H1 (cell line): ENCODE measurements around the gene GABRA4. TPM values are rescaled to one million over a fixed set of nuclear protein-coding genes. Genes with fewer than 3 reads are reported as not detected.

Experiments
- CTCF ChIA-PET: fragments of 300-600 bp; sonication (Branson Sonifier 250); formaldehyde crosslinking; loops from one replicate; lab custom pipeline; 2021; ENCODE audit not compliant: partially characterized antibody; lab: Charles Lee
- POLR2A ChIA-PET: fragments of 300-600 bp; sonication (Branson Sonifier 250); formaldehyde crosslinking; loops from one replicate; lab custom pipeline; 2021; ENCODE audit warnings: inconsistent platforms; ENCODE audit not compliant: partially characterized antibody; lab: Charles Lee
- DNase-seq, 2 experiments: peaks; one replicate each; pipeline versions ENCODE4 v3.0.0 to v3.0.0-alpha.2; 2010 to 2022; ENCODE audit warnings: low spot score in 2 of 2, low read depth in 1 of 2, mixed read lengths in 1 of 2
- FAIRE-seq: peaks from 2 replicates; lab custom pipeline; 2011; peaks lifted over from hg19 to GRCh38; lab: Jason Lieb, UNC
- H2AFZ ChIP-seq: 2 replicates; pipeline ENCODE4 v1.8.1; 2012; ENCODE audit warnings: low read length, inconsistent platforms
- H2AK5ac ChIP-seq: 2 replicates; pipeline ENCODE4 v1.6.1; 2013; ENCODE audit warnings: low read depth, low read length
- H2BK120ac ChIP-seq: replicated peaks from 2 replicates; pipeline ENCODE3; 2013; ENCODE audit warnings: low read depth, low read length, inconsistent platforms
- H2BK12ac ChIP-seq: 2 replicates; pipeline ENCODE4 v1.6.1; 2013; ENCODE audit warnings: low read depth, low read length
- H2BK15ac ChIP-seq: 2 replicates; pipeline ENCODE4 v1.6.1; 2013; ENCODE audit warnings: low read length
- H2BK20ac ChIP-seq: 2 replicates; pipeline ENCODE4 v1.6.1; 2013; ENCODE audit warnings: low read length
- H2BK5ac ChIP-seq: 2 replicates; pipeline ENCODE4 v1.6.1; 2013; ENCODE audit warnings: low read depth, low read length
- H3K14ac ChIP-seq: 2 replicates; pipeline ENCODE4 v1.6.1; 2013; ENCODE audit warnings: inconsistent platforms; ENCODE audit not compliant: insufficient read length
- H3K18ac ChIP-seq: 2 replicates; pipeline ENCODE4 v1.6.1; 2013; ENCODE audit warnings: low read length; ENCODE audit errors: extremely low read depth
- H3K23ac ChIP-seq: 2 replicates; pipeline ENCODE4 v1.6.1; 2013; ENCODE audit warnings: inconsistent platforms; ENCODE audit not compliant: insufficient read length
- H3K23me2 ChIP-seq: 2 replicates; pipeline ENCODE4 v1.6.1; 2013; ENCODE audit warnings: low read depth, low read length
- H3K27ac ChIP-seq: 2 replicates; pipeline ENCODE4 v1.6.1; 2011; ENCODE audit warnings: low read depth, low read length, inconsistent platforms
- H3K27me3 ChIP-seq, 4 experiments: replicated peaks in 1 of 4; 1 replicate in 1 of 4; 2 replicates in 3 of 4; pipeline versions ENCODE4 v1.6.1 to v1.8.1; 2011 to 2013; ENCODE audit warnings: low read length in 3 of 4, mild to moderate bottlenecking in 3 of 4, inconsistent platforms in 2 of 4, mixed read lengths in 2 of 4, moderate library complexity in 1 of 4; ENCODE audit not compliant: control insufficient read depth in 3 of 4, insufficient read depth in 3 of 4; ENCODE audit errors: extremely low read depth in 1 of 4
- H3K36me3 ChIP-seq, 4 experiments: 2 replicates each; pipeline versions ENCODE4 v1.6.1 to v1.8.1; 2011 to 2013; ENCODE audit warnings: mild to moderate bottlenecking in 4 of 4, low read length in 3 of 4, moderate library complexity in 2 of 4, control low read depth in 1 of 4, inconsistent platforms in 1 of 4; ENCODE audit not compliant: insufficient read depth in 4 of 4, control insufficient read depth in 2 of 4
- H3K4ac ChIP-seq: replicated peaks from 2 replicates; pipeline ENCODE3; 2013; ENCODE audit warnings: low read length, low read depth, mixed read lengths, inconsistent platforms; ENCODE audit not compliant: insufficient read length
- H3K4me1 ChIP-seq, 4 experiments: replicated peaks in 1 of 4; 1 replicate in 1 of 4; 2 replicates in 3 of 4; pipeline versions ENCODE4 v1.6.1 to v1.8.1; 2011 to 2013; ENCODE audit warnings: low read length in 3 of 4, inconsistent platforms in 2 of 4, mixed read lengths in 1 of 4; ENCODE audit not compliant: insufficient read depth in 4 of 4, control insufficient read depth in 3 of 4
- H3K4me2 ChIP-seq, 2 experiments: 2 replicates each; pipeline versions ENCODE4 v1.6.1 to v1.8.1; 2011 to 2013; ENCODE audit warnings: low read depth in 2 of 2, low read length in 2 of 2, control low read depth in 1 of 2, inconsistent platforms in 1 of 2, mild to moderate bottlenecking in 1 of 2; ENCODE audit not compliant: insufficient read depth in 1 of 2
- H3K4me3 ChIP-seq, 4 experiments: fragments of 200-600, 300-600 bp in 1 of 4; sonication (generic), shearing (Covaris generic), sonication (Bioruptor Twin) in 1 of 4; 2 replicates each; pipeline versions ENCODE4 v1.5.1 to v1.8.1; 2011 to 2016; ENCODE audit warnings: low read length in 4 of 4, low read depth in 3 of 4, control low read depth in 2 of 4, inconsistent platforms in 2 of 4, mild to moderate bottlenecking in 2 of 4, mixed read lengths in 1 of 4, moderate library complexity in 1 of 4; ENCODE audit not compliant: insufficient read depth in 2 of 4; ENCODE audit errors: extremely low read depth in 1 of 4
- H3K56ac ChIP-seq: replicated peaks from 2 replicates; pipeline ENCODE3; 2013; ENCODE audit warnings: low read depth, mild to moderate bottlenecking, mixed read lengths, low read length, inconsistent platforms; ENCODE audit not compliant: insufficient read length
- H3K79me1 ChIP-seq: 2 replicates; pipeline ENCODE4 v1.6.1; 2013; ENCODE audit warnings: low read depth, low read length, control low read depth
- H3K79me2 ChIP-seq, 2 experiments: 2 replicates each; pipeline versions ENCODE4 v1.6.1 to v1.8.1; 2012 to 2013; ENCODE audit warnings: low read length in 2 of 2, mild to moderate bottlenecking in 2 of 2, inconsistent platforms in 1 of 2; ENCODE audit not compliant: insufficient read depth in 2 of 2, control insufficient read depth in 1 of 2
- H3K9ac ChIP-seq, 4 experiments: replicated peaks in 1 of 4; 1 replicate in 1 of 4; 2 replicates in 3 of 4; pipeline versions ENCODE4 v1.6.1 to v1.8.1; 2011 to 2013; ENCODE audit warnings: low read depth in 3 of 4, low read length in 3 of 4, control low read depth in 2 of 4, mild to moderate bottlenecking in 2 of 4, moderate library complexity in 2 of 4, inconsistent platforms in 1 of 4; ENCODE audit errors: extremely low read depth in 1 of 4
- H3K9me3 ChIP-seq, 2 experiments: 2 replicates each; pipeline versions ENCODE4 v1.6.1 to v1.8.1; 2012 to 2013; ENCODE audit warnings: mild to moderate bottlenecking in 2 of 2, moderate library complexity in 2 of 2, control low read depth in 1 of 2, inconsistent platforms in 1 of 2, low read depth in 1 of 2, low read length in 1 of 2, mixed read lengths in 1 of 2; ENCODE audit not compliant: insufficient read depth in 2 of 2
- H4K20me1 ChIP-seq, 2 experiments: replicated peaks in 1 of 2; 2 replicates each; pipeline versions ENCODE3 to v1.8.1; 2011 to 2013; ENCODE audit warnings: inconsistent platforms in 2 of 2, low read length in 2 of 2, mild to moderate bottlenecking in 1 of 2; ENCODE audit not compliant: insufficient read depth in 2 of 2, control insufficient read depth in 1 of 2
- H4K5ac ChIP-seq: 2 replicates; pipeline ENCODE4 v1.6.1; 2013; ENCODE audit warnings: low read length, low read depth, mixed read lengths, inconsistent platforms; ENCODE audit not compliant: insufficient read length
- H4K8ac ChIP-seq: 2 replicates; pipeline ENCODE4 v1.8.0; 2013; ENCODE audit warnings: mild to moderate bottlenecking, moderate library complexity, low read length, inconsistent platforms; ENCODE audit not compliant: insufficient read depth; ENCODE audit errors: extremely low read depth
- H4K91ac ChIP-seq: replicated peaks from 2 replicates; pipeline ENCODE3; 2013; ENCODE audit warnings: low read length, mixed read lengths, inconsistent platforms; ENCODE audit not compliant: insufficient read length
- BRCA1 ChIP-seq: IDR thresholded peaks from 2 replicates; pipeline ENCODE4 v1.6.1; 2012; ENCODE audit warnings: low read depth, low read length, improper control_type of control experiment
- EGR1 ChIP-seq: IDR thresholded peaks from 2 replicates; pipeline ENCODE4 v1.6.1; 2011; ENCODE audit warnings: low read depth, low read length, borderline replicate concordance
- JUN ChIP-seq: IDR thresholded peaks from 2 replicates; pipeline ENCODE4 v1.6.1; 2011; ENCODE audit warnings: low read depth, mild to moderate bottlenecking, improper control_type of control experiment, low read length
- KDM1A ChIP-seq: fragments of 200-600, 300-600 bp; sonication (generic); IDR thresholded peaks from 2 replicates; pipeline ENCODE4 v1.7.1; 2016; ENCODE audit warnings: mild to moderate bottlenecking, low read length, borderline replicate concordance
- POLR2A ChIP-seq, 2 experiments: IDR thresholded peaks; 1 replicate in 1 of 2; 2 replicates in 1 of 2; pipeline ENCODE4 v1.6.1; 2011; ENCODE audit warnings: low read depth in 2 of 2, low read length in 2 of 2, mild to moderate bottlenecking in 2 of 2; ENCODE audit errors: control extremely low read depth in 1 of 2
- RAD21 ChIP-seq, 2 experiments: IDR thresholded peaks in 1 of 2; conservative IDR thresholded peaks in 1 of 2; 2 replicates each; pipeline ENCODE4 v1.6.1; 2011; ENCODE audit warnings: low read depth in 2 of 2, low read length in 2 of 2, improper control_type of control experiment in 1 of 2, inconsistent platforms in 1 of 2, mild to moderate bottlenecking in 1 of 2, moderate library complexity in 1 of 2
- RBBP5 ChIP-seq: IDR thresholded peaks from 2 replicates; pipeline ENCODE4 v1.7.1; 2012; ENCODE audit warnings: low read depth, mild to moderate bottlenecking, inconsistent platforms, low read length, moderate library complexity, borderline replicate concordance
- RFX5 ChIP-seq: IDR thresholded peaks from 2 replicates; pipeline ENCODE4 v1.6.1; 2011; ENCODE audit warnings: low read depth, low read length, improper control_type of control experiment, borderline replicate concordance
- SIN3A ChIP-seq, 2 experiments: IDR thresholded peaks in 1 of 2; conservative IDR thresholded peaks in 1 of 2; 2 replicates each; pipeline ENCODE4 v1.6.1; 2011 to 2012; ENCODE audit warnings: low read length in 2 of 2, improper control_type of control experiment in 1 of 2, low read depth in 1 of 2, mild to moderate bottlenecking in 1 of 2
- SP1 ChIP-seq: IDR thresholded peaks from 2 replicates; pipeline ENCODE4 v1.6.1; 2011; ENCODE audit warnings: low read depth, low read length
- SRF ChIP-seq: IDR thresholded peaks from 2 replicates; pipeline ENCODE4 v1.6.1; 2011; ENCODE audit warnings: mild to moderate bottlenecking, low read depth, low read length, moderate library complexity
- SUZ12 ChIP-seq: fragments of 200-600 bp; sonication (generic); IDR thresholded peaks from 2 replicates; pipeline ENCODE4 v1.6.1; 2012; ENCODE audit warnings: mild to moderate bottlenecking, inconsistent platforms, low read length, moderate library complexity, mixed read lengths
- WGBS, 2 experiments: shearing (Covaris generic) in 1 of 2; methylation state at CpG; one replicate each; pipeline versions ENCODE4 v1.1.6 to v1.1.7; 2013 to 2015; ENCODE audit warnings: low lambda C conversion rate in 2 of 2, mixed read lengths in 2 of 2, inconsistent platforms in 1 of 2, low coverage in 1 of 2, missing lambda C conversion rate in 1 of 2; ENCODE audit not compliant: insufficient replicate concordance in 2 of 2, insufficient coverage in 1 of 2, insufficient read length in 1 of 2; ENCODE audit errors: extremely low coverage in 1 of 2, missing lambda C conversion rate in 1 of 2; 5-methylcytosine and 5-hydroxymethylcytosine counted together
- polyA plus RNA-seq, 7 experiments: library from polyadenylated mRNA; depleted of rRNA in 3 of 7; stranded (reverse) in 5 of 7; unstranded in 2 of 7; fragments of >200 nt in 5 of 7; fragments of 200-250 nt in 2 of 7; gene quantifications; 1 replicate in 5 of 7; 2 replicates in 1 of 7; 4 replicates in 1 of 7; pipeline versions ENCODE4 v1.2.1 to v1.2.3, GENCODE V29; 2011 to 2013; ENCODE audit warnings: missing spikeins in 2 of 7, mixed read lengths in 2 of 7
- total RNA-seq: library from RNA; stranded (reverse); fragmentation: NEBNext Ultra II Directional; extraction: Animal tissue kit (Norgen Biotek cat#: 25700); gene quantifications from 2 replicates; pipeline ENCODE4 v1.2.1, GENCODE V29; 2021
- TF ChIP-seq, protein P1 (sequence below): IDR thresholded peaks from 2 replicates; pipeline ENCODE4 v1.6.1; 2012; ENCODE audit warnings: inconsistent platforms

Gene GABRA4
- total and polyA plus RNA-seq, 2 of the 8 experiments (the other 6 are each of a cell fraction or from before 2014, with no cell fraction given): 0.09 to 0.37 TPM

DNA sequence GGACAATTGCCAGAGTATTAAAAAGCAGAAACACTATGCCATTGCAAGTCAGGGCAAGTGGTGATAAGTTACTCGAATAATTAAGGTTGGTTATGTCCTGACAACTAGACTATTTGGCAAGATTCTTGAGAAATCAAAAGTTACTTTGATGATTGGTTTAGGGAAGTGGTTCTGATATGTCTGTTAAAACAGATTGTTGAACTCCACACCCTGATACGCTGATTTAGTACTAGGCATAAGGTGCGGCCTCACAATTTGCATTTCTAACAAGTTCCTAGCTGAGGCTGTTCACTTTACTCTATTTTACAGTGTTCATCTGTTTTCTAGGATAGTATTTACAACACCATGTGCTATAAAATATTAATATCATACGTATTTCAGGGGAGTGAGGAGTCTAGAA, 12.5 kb downstream of the GABRA4 start:
- whole genome bisulfite sequencing, 2 experiments: 92% methylated on average over 4 of the region's 4 CpGs; no CpG with 5 or more reads in 1 of the 2 experiments
- H2BK15ac ChIP-seq: no peak overlapping the region
- no peak overlapping the region for H2BK5ac ChIP-seq
- POLR2A ChIA-PET: no interaction called here
- no peaks in the 10 kb centered on the region for H3K23me2 ChIP-seq
- no peak overlapping the region for H3K56ac ChIP-seq
- TF ChIP-seq, protein P1, sequence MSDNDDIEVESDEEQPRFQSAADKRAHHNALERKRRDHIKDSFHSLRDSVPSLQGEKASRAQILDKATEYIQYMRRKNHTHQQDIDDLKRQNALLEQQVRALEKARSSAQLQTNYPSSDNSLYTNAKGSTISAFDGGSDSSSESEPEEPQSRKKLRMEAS: no peak
- TF ChIP-seq POLR2A (IDR thresholded peaks at IDR 0.05; ENCODE audit: control extremely low read depth in 1 of 2, low read depth in 2 of 2, low read length in 2 of 2) (no peak), RFX5 (no peak), KDM1A (no peak), SP1 (no peak), SUZ12 (no peak), RAD21 (IDR thresholded peaks at IDR 0.05 in 1 of 2, conservative IDR thresholded peaks at IDR 0.05 in 1 of 2; ENCODE audit: low read depth in 2 of 2, low read length in 2 of 2) (no peak), SIN3A (conservative IDR thresholded peaks at IDR 0.05 in 1 of 2, IDR thresholded peaks at IDR 0.05 in 1 of 2; ENCODE audit: low read depth in 1 of 2, low read length in 2 of 2) (no peak), RBBP5 (no peak), JUN (no peak), EGR1 (no peak), BRCA1 (no peak), SRF (no peak)
- no peak overlapping the region for H2BK120ac ChIP-seq
- H3K4me2 ChIP-seq: no peak overlapping the region
- H3K36me3 ChIP-seq: no peaks in the 10 kb centered on the region
- H2AK5ac ChIP-seq: no peak overlapping the region
- no peak overlapping the region for H3K27ac ChIP-seq
- no peak overlapping the region for H3K9ac ChIP-seq
- H4K5ac ChIP-seq: no peak overlapping the region
- H3K9me3 ChIP-seq: no peaks in the 10 kb centered on the region
- no peaks in the 10 kb centered on the region for H4K20me1 ChIP-seq
- FAIRE-seq: no peak
- H3K23ac ChIP-seq: no peak overlapping the region
- H2BK12ac ChIP-seq: no peak overlapping the region
- no peak for DNase-seq
- H2BK20ac ChIP-seq: no peak overlapping the region
- CTCF ChIA-PET: interaction anchor here (0.6 kb wide), 1 partner anchor 72 kb away, joined by 4 read pairs; the partner anchor contains the start of gene COX7B2
- H3K27me3 ChIP-seq: no peaks in the 10 kb centered on the region
- no peaks in the 10 kb centered on the region for H3K79me2 ChIP-seq
- H3K14ac ChIP-seq: no peak overlapping the region
- H3K18ac ChIP-seq: no peak overlapping the region
- H3K4ac ChIP-seq: no peak overlapping the region
- H3K79me1 ChIP-seq: no peaks in the 10 kb centered on the region
- H2AFZ ChIP-seq: no peak overlapping the region
- no peak overlapping the region for H4K91ac ChIP-seq
- no peak overlapping the region for H3K4me3 ChIP-seq
- no peak overlapping the region for H4K8ac ChIP-seq
- no peaks in the 10 kb centered on the region for H3K4me1 ChIP-seq
